AG08395 (cell line): Measurements from ENCODE around the gene GABARAP.

ENCODE experiments used
- DNase-seq: peaks from one replicate; pipeline ENCODE4 v3.0.0; 2012; ENCODE audit warnings: mixed read lengths, low spot score

Gene GABARAP

GRCh38 chr17:7207120-7208001 is 34.9 kb downstream of the GABARAP start:
- no peak for DNase-seq

DNA sequence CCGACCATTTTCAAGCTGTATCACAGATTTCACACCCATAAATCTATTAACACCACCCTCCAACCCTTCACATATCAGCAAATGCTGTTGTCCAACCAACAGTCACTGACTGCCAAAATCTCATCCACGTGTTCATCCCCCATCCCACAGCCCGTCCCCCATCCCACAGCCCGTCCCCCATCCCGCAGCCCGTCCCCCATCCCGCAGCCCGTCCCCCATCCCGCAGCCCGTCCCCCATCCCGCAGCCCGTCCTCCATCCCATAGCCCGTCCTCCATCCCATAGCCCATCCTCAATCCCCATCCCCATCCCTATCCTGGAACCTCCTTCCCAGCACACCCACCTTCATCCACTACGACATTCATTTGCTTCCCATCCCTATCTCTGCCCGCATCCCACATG is 36.7 kb downstream of the GABARAP start:
- DNase-seq = no peak

GRCh38 chr17:7204828-7205461 is 37.3 kb downstream of the GABARAP start:
- peak; percentile 89 for DNase-seq

DNA sequence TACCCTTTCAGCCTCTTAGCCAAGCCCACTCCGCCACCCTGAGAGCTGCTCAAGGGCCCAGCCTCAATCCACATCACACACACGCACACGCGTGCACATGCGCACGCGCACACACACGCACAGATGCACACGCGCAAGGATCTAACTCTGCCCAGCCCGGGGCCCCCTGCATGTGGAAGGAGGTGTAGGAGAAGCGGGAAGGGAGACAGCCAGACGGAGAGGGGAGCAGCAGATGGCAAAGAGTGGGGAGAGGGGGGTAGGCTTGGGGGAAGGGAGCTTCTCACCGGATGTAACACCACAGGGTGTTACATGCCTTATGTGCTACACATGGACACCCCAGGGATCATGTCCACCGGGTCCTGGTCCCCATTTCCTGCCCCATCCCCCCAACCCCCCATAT is 37.9 kb downstream of the GABARAP start:
- no peak for DNase-seq

DNA sequence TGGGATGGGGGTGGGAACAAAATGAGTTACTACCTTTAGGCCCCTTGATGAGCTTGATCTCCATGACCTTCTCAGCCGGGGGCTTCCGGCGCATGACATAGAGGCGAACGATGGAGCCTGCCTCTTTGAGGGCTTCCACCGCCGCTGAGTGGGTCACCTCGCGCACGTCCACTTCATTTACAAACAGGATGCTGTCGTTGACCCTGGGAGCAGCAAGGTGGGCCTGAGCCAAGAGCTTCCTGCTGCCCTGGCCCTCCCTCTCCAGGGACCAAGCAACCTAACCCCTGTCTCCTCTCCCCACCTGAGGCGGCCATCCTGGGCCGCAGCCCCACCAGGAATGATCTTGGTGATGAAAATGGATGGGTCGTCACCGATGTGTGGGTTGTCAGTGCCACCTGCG is 38.9 kb downstream of the GABARAP start:
- no peak for DNase-seq

DNA sequence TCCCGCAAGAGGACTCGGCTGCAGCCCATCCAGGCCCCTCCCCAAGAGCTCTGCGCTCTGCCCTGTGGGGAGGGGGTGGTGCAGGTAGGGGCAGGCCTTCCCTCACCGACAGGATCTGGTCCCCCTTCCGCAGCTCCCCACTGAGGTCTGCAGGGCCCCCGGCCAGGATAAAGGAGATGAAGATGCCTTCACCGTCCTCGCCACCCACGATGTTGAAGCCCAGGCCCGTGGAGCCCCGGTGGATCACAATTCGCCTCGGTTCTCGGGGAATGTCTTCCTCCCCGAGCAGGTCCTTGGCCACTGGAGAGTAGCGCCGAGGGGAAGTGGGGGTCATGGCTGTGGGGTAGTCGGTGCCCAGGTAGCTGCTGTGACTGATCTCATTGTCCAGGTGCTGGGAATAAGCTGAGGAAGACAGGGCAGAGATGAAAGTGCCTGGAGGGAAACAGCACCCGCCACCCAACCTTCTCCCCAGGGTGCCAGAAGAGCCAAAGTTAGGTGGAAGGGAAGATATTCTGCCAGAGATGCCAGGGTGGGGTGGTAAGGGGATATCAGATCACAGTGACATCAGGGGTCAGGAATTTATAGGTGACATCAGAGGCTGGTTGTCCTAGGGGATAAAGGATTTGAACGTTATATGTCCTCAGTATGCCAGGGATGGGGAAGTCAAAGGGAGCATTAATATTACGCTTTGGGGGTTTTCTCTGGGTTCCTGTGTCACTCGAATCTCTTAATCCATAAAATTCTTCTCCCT is 45.4 kb downstream of the GABARAP start:
- no peak for DNase-seq

DNA sequence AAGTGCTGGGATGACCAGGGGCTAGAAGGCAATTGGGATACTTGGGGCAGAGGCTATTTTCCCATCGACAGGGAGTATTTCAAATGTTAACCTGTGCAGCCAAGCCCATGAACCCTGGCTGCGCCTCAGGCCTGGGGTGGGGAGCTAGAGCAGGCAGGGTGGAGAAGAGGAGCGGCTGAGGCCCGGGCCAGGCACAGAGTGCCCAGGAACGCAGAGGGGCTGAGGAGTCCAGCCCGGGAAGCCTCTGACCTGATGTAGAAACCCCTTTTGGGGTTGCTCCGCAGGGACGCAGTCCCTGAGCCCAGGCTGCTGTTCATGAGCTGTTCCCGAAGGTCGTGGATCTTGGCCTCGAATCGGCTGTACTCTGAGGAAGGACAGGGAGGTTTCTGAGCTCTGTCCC is 46.3 kb downstream of the GABARAP start:
- DNase-seq = no peak

DNA sequence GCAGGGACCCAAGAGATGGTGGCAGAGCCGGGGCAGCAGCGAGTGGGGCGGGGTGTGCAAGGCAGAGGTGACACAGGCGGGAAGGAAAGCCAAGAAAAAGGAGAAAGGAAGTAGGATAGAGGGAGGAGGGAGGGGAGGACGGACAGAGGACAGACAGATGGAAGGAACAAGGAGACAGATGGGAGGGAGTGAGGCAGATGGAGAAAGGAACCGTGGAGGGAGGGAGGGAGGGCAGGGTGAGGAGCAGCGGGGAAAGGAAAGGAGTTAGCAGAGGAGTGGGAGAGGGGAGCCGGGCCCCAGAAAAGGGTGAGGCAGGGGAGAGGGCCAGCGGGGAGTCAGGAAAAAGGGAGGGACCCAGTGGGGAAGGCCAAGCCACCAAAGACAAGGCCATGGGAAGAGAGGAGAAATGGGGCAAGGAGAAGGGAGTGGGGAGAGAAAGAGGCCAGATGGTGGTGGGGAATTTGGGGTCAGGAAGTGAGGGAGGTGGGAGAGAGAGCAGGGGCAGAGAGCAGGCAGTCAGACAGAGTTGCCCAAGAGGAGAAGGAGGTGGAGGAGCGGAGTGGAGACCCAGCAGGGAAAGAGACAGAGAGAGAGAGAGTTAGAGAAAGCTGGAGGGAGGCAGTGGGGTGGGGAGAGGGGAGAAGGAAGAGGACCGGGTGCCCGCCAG is 49.8 kb downstream of the GABARAP start:
- no peak for DNase-seq

DNA sequence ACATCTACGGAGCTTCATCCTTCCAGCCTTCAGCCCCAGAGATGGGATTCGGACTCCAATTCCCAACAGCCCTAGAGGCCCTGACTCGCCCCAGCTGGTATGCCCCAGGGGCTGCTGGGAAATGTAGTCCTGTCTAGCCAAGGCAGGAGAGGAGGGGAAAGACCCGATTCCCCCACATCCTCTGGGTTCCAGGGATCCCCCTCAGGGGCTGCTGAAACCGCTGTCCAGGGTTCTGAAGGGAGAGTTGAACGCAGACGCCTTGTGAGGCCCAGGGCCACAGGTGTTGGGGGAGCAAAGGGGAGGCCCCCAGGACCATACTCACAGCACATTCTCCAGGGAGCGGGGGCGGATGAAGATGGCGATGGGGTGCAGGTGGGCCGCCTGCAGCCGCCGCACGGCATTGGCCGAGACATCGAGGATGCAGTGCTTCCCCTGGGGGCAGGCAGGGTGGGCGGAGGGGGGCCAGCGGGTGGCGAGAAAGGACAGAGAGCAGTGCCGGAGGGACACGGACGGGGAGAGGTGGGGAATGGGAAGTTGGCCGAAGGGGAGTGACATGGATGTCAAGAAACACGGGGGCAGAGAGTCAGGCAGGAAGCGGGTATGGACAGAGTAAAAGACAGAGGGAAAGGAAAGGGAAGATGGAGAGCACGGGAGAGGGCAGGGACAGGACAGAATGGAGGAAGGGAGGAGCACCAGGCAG is 50.5 kb downstream of the GABARAP start:
- peak; percentile 56 for DNase-seq

DNA sequence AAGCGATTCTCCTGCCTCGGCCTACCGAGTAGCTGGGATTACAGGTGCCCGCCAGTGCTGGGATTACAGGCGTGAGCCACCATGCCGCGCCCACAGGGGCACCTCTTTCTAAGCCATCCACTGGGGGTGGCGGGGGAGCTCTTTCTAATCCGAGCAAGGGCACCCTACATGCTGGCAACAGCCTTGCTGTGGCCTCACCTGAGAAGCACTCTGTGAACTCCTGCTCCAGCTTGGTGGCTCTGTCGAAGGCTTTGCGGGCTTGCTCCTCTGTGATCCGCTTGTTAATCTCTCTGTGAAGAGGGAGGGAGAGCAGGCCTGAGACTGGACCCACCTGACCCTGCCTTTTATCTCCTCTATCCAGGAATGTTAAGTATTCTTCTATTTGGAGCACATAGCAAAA is 51.2 kb downstream of the GABARAP start:
- no peak for DNase-seq

- no peak for DNase-seq
Measured at GRCh38 chr17:7190276-7190917, 51.9 kb downstream of the GABARAP start.
